Stimulated activated CD8-positive, alpha-beta memory T cell treated with anti-CD3 and anti-CD28 coated beads, Interleukin-2, amount 100 ng/mL, for 1 hour (primary cell): ENCODE data around the gene TMEM259.

Experiments
- DNase-seq, 2 donors: peaks; one replicate each; pipeline ENCODE4 v3.0.0-alpha.2; 2020; ENCODE audit warnings: low read depth in 2 of 2

Gene TMEM259

GRCh38 chr19:1017115-1017905 lies 3.6 kb downstream of the TMEM259 start:
- no peak for DNase-seq

DNA sequence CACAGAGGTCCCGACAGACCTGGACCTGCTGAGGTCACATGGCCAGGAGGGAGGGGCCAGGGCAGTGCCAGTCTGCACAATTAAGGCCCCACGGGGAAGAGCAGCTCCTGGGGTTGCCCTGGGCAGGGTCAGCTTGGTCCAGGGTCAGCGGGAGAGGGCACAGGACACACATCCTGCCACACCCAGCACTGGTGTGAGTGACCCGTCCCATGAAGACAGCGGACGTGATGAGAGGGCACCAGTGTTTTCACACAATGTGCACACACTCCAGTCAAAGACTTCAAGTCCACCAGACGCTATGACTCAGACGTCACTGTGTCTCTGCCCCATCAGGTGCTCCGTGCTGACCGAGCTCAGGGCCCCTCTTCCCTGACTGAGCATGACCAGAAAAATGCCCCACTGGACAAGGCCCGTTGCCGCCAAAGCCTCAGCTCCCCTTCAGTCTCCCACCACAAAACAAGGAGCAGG lies 4.2 kb downstream of the TMEM259 start:
- DNase-seq = no peak

DNA sequence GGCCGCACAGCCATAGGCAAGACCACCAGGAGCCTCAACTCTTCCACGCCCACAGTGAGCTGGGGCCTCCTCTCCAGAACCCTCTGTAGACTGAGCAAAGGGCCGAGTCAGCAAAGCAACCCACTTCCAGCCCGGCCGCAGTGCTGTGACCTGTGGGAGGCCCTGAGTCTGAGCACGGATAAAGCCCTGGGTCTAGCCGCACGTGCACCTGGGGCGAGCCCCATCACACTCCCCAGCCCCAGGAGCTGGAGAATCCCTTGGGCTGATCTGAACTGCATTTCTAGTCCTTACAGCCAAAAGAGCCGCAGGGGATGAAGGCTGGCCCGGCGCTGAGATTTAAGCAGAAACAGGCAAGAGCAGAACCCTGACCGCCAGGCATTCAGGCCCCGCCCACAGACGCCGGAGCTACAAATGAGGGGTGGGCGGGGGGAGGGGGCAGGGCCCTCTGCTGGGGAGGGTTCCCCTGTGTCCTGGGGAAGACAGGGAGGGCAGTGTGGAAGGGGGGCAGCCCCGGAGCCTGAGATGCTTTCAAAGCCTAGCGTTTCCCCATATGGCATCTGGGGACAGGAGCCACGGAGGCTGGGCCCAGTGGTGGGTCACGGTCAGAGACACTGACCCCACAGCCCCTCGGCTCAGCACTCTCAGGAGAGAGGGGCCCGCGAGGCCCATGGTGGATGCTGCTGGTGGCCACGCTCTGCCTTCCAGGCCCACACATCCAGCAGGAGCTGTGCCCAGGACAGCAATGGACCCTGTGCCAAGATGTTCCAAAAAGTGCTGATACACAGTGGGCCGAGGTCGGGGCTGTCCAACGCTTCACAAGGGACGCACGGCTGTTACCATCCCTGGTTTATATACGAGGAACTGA lies 4.9 kb downstream of the TMEM259 start:
- no peak for DNase-seq

DNA sequence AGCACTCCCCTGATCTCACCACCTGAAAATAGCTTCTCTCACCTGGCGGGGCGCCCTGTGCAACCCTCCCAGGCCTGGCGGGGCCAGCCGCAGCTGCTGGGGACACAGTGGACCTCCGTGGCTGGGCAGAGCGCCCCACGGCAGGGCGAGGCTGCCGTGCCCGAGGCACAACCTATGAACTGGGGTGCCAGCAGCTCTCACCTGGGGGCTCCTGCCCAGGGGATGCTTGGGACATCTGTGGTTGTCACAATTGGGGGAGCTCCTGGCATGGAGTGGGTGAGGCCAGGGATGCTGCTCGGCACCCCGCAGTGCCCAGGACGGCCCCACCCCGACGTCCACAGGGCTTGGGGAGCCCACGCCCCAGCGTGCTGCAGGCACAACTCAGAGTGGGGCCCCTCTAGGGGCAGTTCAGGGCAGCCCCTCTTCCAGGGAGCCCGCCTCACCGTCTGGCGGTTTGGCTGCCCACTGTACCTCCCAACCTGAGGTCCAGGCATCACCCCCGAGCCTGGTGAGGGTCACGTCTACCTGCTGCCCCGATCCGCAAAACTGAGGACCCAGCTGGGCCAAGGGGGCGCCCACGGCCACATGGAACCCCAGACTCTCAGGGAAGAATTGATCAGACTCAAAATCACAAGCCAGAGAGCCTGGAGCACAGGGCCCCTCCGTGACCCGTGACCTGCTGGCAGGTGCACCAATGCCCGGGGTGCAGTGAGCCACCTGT lies 5.7 kb downstream of the TMEM259 start:
- DNase-seq = no peak

DNA sequence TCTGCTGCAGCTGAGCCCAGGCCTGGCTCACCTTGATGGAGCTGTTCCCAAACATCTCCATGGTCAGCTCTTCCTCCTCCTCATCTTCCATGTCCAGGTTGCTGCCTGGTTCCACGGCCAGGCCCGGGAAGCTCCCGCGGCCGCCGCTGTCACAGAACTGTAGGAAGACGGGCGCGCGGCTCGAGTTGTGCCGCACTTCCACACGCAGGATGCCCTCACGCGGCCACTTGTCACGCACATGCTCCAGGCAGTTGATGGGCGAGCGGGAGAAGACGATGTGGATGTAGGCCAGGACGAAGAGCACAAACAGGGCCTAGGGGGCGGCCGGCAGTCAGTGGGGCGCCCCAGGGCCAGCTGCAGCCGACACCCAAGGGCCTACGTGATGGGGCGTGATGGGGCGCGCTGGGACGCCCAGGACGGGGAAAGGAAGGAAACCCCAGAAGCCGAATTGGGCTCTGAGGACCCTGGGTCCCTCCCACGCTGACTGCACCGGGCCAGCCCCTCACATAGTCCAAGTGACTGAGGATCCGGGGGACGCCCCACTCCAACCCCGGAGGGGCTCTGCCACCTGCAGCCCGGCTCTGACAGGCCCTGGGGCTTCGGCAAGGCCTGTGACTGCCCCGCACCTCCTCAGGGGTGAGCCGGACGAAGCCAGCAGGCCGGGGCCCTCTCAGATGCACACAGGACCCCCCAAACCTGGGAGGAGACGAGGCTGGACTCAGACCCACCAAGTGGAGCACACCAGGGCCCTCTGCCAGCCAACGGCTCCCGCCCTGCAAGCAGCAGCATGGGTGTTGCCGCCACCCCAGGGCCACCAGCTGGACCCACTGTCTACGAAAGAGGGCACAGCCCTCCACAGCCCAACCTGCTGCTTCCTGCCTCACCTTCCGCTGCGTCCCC lies 6.5 kb downstream of the TMEM259 start:
- no peak for DNase-seq

DNA sequence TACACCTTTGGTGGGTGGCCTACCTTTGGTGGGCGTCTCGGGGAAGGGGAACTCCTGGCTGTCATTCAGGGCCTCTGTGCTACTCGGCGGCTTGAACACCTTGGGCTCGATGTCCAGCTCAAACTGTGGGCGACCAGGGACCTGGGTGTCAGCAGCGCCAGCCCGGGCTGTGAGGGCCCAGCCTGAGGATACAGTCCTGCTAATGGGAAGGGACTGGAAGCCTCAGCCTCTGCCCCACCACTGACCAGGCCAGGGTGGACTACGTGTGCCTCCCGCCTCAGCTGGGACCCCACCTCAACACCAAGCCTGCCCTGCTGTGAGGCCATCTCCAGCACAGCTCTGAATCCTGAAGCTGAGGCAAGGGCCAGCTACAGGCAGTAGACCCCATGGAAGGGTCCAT lies 7.7 kb downstream of the TMEM259 start:
- DNase-seq = no peak

DNA sequence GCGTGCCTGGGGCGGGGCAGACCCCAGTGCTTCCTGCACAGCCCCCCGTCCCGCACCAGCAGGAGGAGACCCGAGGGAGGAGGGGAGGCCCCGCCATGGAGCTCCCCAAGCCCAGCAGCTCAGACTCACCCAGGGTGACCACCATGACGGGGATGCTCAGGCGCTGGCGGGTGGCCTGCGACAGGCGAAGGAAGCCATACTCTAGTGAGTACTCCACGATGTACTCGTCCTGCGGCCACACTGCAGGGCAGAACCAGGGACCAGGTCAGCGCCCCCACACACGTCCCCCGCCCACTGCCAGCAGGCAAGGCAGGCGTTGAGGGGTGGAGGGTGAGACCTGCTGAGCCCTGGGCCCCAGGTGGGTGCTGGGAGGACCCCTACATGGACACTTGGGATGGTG lies 8.6 kb downstream of the TMEM259 start:
- DNase-seq = no peak

DNA sequence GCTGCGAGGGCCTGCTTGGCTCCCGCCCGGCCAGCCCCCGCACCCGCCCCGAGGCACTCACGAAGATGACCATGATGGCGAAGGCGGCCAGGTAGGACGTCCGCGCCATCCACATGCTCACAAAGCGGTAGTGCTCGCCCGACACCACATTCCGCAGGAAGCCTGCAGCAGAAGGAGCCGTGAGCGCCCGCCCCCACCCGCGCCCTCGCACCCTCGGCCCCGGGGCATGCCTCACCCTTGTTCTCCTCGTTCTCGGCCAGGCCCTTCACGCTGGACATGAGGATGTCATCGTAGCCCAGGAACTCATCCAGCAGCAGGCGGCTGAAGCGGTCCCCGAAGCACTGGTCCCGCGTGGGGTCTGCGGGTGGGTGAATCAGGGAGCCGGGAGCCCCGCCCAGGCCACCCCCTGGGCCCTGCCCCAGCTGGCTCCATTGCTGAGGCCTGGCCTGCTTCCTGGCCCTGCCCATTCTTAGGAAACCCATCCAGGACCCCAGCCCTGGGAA lies 9.0 kb downstream of the TMEM259 start:
- DNase-seq = no peak

- DNase-seq = no peak
Observed at GRCh38 chr19:1010586-1011510, 10.1 kb downstream of the TMEM259 start.

GRCh38 chr19:1009981-1010538 lies 10.9 kb downstream of the TMEM259 start:
- no peak for DNase-seq

GRCh38 chr19:1009041-1009980 lies 11.6 kb downstream of the TMEM259 start:
- DNase-seq = no peak

- no peak for DNase-seq
Observed at GRCh38 chr19:1008268-1009040, 12.5 kb downstream of the TMEM259 start.

GRCh38 chr19:1007399-1008251 lies 13.3 kb downstream of the TMEM259 start:
- no peak for DNase-seq

DNA sequence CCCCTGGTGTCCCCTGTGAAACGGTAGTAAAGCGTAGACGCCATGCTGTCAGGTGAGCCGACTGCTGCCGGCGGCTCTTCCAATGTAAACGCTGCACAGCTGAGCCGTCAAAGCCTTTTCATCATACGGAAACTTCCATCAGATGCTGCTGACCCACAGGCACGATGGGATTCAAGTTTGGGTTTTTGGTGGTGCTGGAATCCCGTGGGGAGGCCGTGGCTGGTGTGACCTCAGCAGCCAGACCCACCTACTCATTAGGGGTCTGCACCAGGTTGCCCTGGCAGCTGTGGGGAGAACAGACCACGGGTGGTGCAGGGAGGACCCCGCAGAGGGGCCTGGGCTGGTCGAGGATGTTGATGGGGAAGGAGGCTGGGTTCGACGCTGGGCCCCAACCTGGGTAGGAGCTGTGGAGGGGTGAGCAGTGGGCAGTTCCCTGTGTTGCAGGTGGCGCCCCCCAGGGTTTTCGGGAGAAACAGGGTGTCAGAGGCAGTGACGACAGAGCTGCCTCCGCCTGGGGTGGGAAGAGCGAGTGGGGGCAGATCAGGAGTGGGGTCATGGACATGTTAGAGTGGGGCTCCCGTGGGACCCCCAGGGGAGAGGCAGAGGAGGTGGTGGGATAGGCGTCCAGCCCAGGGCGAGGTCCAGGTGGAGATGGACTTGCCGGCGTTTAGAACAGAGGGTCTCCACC lies 14.1 kb downstream of the TMEM259 start:
- no peak for DNase-seq

- no peak for DNase-seq
Observed at GRCh38 chr19:1004803-1005664, 15.9 kb downstream of the TMEM259 start.
